COLO668 (cell line): Measurements from ENCODE around the gene KIF7.
A peak's percentile ranks its signal among the peaks of the same experiment; 100 is the strongest.
"Not testable (repeated sequence)": the region's sequence is repeated elsewhere in the genome, so short reads cannot be mapped to it uniquely, and the experiment has no call there.

Experiments used
- DNase-seq: peaks from one replicate; lab custom pipeline; 2025; ENCODE audit not compliant: unreplicated experiment; lab: John Stamatoyannopoulos, UW

The KIF7 gene, protein sequence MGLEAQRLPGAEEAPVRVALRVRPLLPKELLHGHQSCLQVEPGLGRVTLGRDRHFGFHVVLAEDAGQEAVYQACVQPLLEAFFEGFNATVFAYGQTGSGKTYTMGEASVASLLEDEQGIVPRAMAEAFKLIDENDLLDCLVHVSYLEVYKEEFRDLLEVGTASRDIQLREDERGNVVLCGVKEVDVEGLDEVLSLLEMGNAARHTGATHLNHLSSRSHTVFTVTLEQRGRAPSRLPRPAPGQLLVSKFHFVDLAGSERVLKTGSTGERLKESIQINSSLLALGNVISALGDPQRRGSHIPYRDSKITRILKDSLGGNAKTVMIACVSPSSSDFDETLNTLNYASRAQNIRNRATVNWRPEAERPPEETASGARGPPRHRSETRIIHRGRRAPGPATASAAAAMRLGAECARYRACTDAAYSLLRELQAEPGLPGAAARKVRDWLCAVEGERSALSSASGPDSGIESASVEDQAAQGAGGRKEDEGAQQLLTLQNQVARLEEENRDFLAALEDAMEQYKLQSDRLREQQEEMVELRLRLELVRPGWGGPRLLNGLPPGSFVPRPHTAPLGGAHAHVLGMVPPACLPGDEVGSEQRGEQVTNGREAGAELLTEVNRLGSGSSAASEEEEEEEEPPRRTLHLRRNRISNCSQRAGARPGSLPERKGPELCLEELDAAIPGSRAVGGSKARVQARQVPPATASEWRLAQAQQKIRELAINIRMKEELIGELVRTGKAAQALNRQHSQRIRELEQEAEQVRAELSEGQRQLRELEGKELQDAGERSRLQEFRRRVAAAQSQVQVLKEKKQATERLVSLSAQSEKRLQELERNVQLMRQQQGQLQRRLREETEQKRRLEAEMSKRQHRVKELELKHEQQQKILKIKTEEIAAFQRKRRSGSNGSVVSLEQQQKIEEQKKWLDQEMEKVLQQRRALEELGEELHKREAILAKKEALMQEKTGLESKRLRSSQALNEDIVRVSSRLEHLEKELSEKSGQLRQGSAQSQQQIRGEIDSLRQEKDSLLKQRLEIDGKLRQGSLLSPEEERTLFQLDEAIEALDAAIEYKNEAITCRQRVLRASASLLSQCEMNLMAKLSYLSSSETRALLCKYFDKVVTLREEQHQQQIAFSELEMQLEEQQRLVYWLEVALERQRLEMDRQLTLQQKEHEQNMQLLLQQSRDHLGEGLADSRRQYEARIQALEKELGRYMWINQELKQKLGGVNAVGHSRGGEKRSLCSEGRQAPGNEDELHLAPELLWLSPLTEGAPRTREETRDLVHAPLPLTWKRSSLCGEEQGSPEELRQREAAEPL (N-terminal part only)

DNA sequence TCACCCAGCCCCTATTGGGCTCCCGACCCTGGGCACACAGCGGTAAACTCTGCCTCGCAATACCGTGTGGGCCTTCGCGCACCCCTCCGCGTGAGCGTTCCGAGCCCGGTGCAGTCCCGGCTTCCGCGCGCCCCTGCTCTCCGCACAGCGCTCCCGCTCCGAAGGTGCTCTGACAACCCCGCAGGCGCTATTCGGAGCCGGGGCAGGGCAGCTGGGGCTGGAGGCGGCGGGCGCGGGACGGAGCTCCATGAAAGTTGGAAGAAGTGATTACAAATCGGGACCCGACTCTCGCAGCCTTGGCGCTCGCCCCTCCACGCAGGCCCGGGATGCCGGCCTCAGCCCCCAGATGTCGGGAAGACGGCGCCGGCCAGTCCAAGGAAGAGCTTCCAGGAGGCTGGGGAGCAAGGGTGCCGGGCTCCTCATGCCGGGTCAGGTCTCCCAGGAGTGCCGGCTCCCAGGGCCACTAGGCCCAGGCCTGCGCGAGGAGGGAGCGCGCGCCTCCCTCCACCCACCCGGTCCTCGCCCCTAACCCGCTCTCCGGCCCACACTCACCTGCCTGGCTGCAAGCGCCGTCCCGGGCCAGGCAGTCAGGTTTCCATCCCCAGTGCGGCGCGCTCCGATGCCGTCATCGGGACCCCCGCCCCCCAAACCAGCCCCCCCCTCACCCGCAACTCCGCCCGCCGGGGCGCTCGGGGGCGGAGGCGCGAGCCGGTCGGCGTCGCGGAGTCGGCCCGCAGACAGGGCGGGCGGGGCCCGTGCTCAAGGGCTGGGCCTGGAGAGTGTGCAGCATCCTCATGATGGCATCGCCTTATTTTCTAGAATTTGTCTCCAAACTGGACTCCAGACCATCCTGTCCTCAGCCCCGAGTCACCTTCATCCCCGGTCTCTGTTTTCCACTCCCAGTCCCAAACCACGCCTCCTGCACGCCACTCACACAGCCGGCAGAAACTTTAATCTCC, at the start of gene KIF7:
Gene KIF7, minus strand, starts transcription at position 621 of the 959 bp plus-strand sequence. CDS start 2,537 bp downstream, outside the sequence.
- peak; percentile 8 for DNase-seq

DNA sequence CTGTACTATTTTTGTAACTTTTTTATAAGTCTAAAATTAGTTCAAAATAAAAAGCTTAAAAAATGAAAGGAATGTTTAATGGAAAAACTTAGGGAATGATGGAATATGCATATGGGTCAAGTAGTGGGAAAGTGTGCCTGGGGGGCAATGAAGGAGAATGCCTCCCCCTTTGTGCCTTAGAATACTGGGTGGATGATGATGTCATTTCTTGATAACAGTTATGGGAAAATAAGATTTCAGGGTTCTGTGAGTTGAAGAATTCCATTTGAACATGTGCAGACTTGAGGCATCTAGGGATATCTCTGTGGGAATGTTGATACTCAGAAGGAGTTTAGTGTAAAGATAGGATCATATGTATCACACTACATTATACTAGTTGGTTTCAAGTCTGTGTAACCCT, 49.1 kb upstream of the KIF7 start:
- no peak for DNase-seq

DNA sequence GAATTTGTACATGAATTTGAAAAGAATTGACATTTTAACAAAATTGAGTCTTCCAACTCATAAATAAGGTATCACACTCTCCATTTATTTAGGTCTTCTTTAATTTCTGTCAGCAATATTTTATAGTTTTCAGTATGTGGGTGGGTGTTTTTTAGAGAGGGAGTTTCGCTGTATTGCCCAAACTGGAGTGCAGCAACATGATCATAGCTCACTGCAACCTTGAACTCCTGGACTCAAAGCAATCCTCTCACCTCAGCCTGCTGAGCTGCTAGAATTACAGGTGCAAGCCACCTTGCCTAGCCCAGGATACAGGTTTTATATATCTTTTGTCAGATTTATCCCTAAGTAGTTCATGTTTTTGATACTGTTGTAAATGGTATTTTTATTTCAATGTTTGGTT, 39.9 kb upstream of the KIF7 start:
- DNase-seq, result no peak

DNA sequence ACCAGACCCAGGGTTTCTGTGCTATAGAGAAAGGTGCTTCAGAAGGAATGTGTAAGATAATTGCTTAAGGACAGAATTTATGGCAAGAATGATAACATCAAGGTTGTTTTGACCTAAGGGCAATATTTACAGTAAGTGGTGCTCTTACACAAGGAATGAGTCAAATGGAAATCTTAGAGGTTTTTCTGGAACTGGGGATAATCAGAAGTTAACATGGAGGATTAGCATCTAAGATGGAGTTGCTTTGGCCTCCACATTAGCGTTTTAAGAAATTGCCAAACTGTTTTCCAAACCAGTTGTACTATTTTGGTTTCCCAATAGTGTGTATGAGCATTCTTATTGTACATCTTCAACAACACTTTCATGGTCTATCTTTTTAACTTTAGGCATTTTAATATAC, 38.4 kb upstream of the KIF7 start:
- DNase-seq, result no peak

DNA sequence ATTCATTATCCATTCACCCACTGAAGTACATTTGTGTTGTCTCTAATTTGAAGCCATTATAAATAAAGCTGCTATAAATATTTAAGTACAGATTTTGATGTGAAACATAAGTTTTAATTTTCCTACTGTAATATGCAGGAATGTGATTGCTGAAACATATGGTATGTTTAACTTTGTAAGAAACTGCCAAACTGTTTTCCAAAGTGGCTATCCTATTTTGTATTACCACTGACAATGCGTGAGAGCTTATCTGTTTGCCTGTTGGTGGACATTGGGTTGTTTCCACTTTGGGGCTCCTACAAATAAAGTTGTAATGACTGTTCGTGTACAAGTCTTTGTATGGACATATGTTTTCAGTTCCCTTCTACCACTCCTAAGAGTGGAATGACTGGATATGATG, 37.8 kb upstream of the KIF7 start:
- DNase-seq, result no peak

DNA sequence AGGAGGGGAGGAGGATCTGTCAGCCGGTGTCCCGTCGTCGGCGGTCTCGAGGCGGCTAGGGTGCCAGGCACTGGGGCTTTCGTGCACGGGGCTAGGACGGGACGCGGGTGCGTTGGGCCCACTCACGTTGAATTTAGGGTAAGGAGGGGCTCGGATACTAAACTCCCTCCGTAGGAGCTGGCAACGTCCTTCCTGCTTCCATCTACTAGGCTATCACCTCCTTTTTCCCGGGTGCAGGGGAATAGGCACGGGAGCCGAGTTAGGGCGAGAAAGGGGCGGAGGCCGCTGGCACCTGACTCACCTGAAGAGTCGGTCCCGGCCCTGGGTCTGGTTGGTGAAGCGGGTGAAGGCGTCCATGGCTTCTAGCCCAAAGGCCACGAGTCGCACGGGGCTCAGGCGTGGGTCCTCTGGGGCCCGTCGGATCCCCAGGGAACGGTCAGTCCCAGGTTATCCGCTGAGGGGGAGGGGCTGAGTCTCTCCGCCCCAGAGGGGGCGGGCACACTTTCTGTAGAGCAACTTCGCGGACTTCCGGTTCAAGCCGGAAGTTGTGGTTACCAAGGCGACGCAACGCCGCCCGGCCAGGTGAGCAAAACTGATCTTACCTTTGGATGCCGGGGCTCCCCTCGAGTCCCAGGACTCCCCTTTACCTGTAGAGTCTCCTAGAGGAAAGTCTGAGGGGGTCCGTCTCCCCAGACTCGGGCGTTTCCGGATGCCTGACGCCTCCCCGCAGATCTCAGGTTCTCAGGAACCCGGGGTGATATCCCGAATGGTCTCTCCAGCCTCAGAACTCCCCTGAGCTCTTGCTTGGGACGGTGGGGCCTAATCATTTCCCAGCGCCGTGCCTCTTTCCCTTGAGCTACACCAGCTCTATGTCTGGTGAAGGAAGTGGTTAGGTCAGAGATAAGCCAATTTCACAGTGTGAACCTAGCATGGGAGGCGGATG, 35.3 kb upstream of the KIF7 start, which contains the start of the genes PEX11A and WDR93:
Gene PEX11A, minus strand, starts transcription at position 479 of the 943 bp plus-strand sequence. Its CDS starts 122 bp downstream, at position 357.
Gene WDR93, plus strand, starts transcription at position 536 of the 943 bp plus-strand sequence. CDS start 10,936 bp downstream, outside the sequence.
- peak; percentile 87 for DNase-seq

DNA sequence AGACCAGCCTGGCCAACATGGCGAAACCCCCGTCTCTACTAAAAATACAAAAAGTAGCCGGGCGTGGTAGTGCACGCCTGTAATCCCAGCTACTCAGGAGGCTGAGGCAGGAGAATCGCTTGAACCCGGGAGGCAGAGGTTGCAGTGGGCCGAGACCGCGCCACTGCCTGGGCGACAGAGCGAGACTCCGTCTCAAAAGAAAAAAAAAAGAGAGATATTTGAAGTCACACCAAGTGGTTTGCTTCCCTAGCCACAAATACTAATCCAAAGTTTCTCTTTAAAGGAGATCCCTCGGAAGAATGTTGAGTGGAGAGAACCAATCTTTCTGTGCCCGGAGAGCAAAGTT, 34.6 kb upstream of the KIF7 start:
- DNase-seq, result not testable (repeated sequence)

DNA sequence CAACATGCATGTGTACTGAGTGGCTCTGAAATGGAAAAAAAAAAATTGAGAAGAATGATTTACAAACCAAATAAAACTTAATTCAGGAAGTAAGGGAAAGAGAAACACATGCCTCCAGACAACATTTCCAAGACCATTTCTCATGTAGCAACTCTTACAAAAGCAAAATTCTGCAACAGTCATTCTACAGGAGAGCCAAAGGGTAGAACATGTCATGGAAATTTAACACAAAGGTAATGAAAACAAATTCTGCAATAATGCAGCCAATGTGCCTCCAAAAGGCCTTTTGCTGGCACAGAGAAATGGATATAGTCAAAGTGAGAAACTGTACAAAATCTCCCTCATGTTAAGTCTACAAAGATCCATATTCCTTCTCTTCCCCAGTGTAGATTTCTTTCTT, 31.3 kb upstream of the KIF7 start:
- DNase-seq, result no peak

DNA sequence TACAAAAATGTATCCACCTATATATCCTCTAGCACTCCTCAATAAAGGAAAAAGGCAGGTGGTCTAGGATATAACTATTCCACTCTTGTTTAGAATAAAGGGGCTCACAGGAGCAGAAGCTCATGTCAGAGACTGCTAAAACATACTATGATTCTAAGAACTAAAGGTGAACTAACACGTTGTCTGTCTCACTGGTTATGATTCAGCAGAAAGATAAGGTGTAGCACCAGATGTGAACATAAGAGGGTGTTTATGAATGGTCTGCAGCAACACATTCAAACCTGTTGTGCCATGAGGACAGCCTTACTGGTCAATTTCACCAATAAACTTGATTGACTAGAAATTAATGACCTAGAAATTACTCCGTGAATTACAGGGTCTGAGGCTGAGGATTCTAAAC, 30.7 kb upstream of the KIF7 start:
- DNase-seq, result no peak

DNA sequence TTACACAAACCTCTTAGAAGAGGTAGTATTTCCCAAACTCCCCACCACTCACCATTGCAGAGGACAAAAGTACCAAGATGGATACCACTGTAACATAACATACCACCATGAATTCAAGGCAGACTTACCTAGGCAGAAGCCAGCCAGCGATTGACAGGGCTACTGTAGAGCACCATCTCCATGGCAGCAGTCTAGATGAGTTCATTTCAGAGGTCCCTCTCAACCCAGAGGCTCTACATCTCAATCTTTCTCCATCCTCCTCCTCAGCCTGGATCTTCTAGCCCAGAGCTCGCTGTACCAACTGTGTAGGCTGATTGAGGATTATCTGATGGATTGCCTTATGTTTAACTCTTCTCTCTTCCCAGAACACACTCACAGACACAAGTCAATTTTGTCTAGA, 25.9 kb upstream of the KIF7 start:
- DNase-seq, result no peak

DNA sequence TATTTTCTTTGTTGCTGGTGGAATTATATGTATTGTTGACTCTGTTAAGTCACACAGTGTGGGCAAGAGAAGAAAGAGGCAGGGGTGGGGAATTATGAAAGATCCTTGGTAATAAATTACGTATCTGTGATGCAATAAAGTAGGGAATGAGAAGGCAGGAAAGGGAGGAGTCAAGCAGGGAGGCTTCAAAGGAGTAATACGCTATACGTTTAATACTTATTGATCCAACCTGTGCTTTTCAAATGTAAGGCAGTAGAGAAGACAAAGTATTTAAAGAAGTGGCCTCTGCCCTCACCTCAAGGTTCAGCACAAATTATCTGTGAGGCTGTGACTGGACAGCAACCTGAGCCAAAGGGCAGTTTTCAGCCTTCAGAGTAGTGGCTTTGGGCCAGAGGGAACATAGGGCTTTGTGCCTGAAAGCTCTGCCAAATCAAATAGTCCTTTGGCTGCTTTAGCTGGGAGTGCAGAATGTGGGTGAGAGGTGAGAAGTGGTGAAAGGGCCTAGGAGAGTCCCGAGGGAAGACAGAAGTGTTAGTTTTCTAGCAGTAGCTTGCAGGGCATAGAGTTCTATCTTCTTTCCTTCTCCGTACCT, 25.1 kb upstream of the KIF7 start:
- no peak for DNase-seq

DNA sequence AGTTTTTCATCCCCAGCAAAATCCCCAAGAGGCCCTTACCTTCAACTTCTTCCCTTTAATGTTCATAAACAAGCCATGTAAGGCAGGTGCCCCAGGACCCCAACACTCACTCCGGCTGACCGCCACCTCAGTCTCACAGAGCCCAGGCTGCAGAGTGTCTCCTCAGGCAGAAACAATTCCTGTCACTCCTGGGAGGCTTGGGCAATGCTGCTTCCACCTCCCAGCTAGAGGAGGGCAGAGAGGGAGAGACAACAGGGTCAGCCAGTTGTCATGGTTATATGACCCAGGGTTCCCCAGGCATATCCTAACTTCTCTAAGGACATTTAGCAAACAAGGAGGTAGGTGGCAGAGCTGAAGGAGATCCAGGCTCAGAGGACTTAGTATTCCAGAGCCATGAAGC, 23.9 kb upstream of the KIF7 start, which contains the start of gene PLIN1:
Gene PLIN1, minus strand, starts transcription at position 156 of the 400 bp plus-strand sequence. CDS start 1,878 bp downstream, outside the sequence.
- no peak for DNase-seq

DNA sequence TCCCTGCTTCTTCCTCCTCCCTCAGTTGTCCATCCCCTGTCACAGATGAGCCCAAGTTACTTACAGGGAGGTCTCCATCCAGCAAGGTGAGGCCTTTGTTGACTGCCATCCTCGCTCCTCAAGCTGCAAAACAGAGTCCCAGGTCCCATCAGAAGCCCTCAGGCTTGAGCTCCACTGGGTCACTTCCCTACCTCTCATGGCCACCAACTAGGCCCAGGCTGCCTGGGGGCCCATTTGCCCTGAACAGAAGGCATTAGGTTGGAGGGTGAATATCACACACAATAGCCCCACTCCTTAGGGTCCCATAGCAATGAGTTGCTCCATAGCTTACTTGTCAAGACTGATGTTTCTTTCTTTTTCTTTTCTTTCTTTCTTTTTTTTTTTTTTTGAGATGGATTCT, 22.1 kb upstream of the KIF7 start:
- no peak for DNase-seq

DNA sequence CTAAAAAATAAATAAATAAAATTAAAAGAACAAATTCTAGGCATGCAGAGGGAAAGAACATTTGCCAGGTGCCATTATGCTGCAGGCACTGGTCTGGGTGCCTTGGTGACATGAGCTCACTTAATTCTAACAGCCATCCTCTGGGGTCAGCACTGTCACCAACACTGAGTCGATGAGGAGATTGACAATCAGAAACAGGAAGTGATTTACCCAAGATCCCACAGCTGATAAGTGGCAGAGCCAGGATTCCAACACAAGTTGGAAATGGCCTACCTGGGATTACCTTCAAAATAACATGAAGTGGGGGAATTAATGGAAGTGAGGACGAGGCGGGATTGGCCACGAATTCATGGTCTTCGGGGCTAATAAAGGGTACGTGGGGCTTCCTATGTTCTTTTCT, 20.3 kb upstream of the KIF7 start:
- DNase-seq, result no peak

DNA sequence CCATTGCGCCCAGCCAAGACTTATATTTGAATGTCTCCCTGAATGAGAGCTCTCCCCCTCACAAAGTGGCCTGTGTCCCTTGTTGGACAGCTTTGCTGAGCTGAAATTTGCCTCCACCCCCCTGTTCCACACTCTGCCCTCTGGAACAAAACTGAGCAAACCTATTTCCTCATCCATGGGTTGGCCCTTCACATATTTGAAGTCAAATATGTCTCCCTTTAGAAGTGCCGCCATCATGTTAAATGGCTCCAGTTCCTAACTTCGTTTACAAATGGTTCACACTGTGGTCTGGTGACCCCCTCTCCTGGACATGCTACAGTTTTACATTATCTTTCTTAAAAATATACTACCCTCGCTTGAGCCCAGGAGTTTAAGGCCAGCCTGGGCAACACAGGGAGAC, 19.3 kb upstream of the KIF7 start:
- DNase-seq, result no peak

DNA sequence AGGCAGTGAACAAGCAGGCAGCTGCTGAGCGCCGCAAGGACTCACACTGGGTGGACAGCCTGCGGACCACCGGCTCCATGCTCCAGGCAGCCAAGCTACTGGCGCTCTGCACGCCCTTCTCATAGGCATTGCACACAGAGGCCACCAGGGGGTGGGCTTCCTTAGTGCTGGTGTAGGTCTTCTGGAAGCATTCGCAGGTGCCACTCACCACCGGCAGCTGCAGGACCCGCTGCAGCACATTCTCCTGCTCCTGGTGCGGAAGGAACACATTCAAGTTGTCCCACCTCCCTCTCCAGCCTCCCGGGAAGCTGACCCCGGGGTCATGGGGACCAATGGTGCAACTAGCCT, 17.9 kb upstream of the KIF7 start:
- DNase-seq, result peak; percentile 41

DNA sequence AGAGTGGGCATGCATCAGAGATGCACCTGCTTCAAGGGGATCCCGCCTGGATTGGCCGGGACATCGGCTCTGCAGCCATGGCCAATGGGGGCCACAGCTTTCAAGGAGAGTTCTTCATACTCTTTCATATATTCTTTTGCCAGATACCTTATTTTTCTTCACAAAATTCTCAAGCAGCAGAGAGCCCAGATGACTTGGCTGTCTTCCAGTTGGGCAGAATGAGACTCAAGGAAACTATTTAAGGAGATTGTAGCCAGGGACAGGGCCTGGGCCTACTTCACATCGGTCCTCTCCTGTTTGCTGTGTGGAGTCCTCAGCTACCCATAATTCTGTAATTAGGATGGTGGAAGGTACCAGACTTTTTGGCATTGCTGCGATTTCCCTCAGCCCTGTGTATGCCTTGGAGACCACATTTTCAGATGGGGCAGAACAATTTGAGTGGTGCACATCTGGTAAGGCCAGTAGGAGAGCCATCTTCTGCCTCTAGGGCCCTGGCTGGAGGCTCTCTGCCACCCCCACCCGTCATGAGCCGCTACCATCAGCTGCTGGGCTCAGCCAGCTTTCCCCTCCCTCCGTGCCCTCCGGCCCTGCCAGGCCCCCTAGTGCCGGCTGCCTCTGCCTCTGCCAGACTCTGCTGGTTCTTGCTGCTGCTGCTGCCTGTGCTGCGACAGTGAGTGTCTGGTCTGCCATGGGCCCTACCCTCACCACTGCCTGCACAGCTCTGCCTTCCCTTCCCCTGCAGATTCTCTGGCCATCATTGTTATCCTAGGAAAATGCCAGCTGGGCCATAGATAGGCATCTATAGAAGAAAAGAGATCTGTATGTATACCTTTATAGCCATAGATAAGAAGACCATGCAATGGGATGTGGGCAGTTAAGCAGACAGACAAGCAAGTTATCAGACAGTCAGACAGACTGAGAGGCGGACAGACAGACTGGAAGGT, 17.2 kb upstream of the KIF7 start:
- DNase-seq, result no peak
